Stomach (tissue), 9 donors: ENCODE results near the gene ZNF440. TPM values are rescaled to one million over a fixed set of nuclear protein-coding genes. Genes with fewer than 3 reads are reported as not detected.
"Not testable (repeated sequence)": the region's sequence is repeated elsewhere in the genome, so short reads cannot be mapped to it uniquely, and the experiment has no call there.

ENCODE experiments used
- DNase-seq, 2 donors: peaks; one replicate each; pipeline versions ENCODE4 v3.0.0 to v3.0.0-alpha.2; 2013 to 2019
- H3K27ac ChIP-seq, 5 donors: fragments of 200-600 bp in 4 of 5; sonication (generic) in 4 of 5; one replicate each; pipeline ENCODE4 v1.5.1; 2013 to 2019; ENCODE audit warnings: mild to moderate bottlenecking in 1 of 5, moderate library complexity in 1 of 5
- H3K27me3 ChIP-seq, 3 donors: fragments of 200-600 bp; sonication (generic); one replicate each; pipeline ENCODE4 v1.5.1; 2017 to 2019; ENCODE audit warnings: mixed run types in 1 of 3
- H3K36me3 ChIP-seq, 4 donors: fragments of 200-600 bp; sonication (generic); 1 replicate in 3 of 4; 2 replicates in 1 of 4; pipeline ENCODE4 v1.5.1; 2016 to 2019
- H3K4me1 ChIP-seq, 4 donors: fragments of 200-600 bp; sonication (generic); one replicate each; pipeline ENCODE4 v1.5.1; 2016 to 2019
- H3K4me3 ChIP-seq, 4 donors: fragments of 200-600 bp; sonication (generic) in 3 of 4; one replicate each; pipeline ENCODE4 v1.5.1; 2016 to 2019; ENCODE audit warnings: mild to moderate bottlenecking in 1 of 4
- H3K9me3 ChIP-seq, 4 donors: fragments of 200-600 bp; sonication (generic); one replicate each; pipeline ENCODE4 v1.5.1; 2016 to 2019
- EP300 ChIP-seq: sonication (generic); formaldehyde crosslinking; IDR thresholded peaks from one replicate; pipeline ENCODE4 v1.6.1; 2017; ENCODE audit warnings: antibody characterized with exemption
- POLR2A ChIP-seq, 4 donors: fragments of 450-650 bp; IDR thresholded peaks; one replicate each; pipeline ENCODE4 v1.6.1; 2016; ENCODE audit warnings: antibody characterized with exemption in 4 of 4, control low read depth in 2 of 4, mild to moderate bottlenecking in 1 of 4, moderate library complexity in 1 of 4
- POLR2AphosphoS5 ChIP-seq, 3 donors: sonication (generic); formaldehyde crosslinking; IDR thresholded peaks; one replicate each; pipeline ENCODE4 v1.6.1; 2016; ENCODE audit warnings: antibody characterized with exemption in 3 of 3
- WGBS, 5 donors: extraction: QIAGEN DNeasy Blood & Tissue Kit in 3 of 5; methylation state at CpG; one replicate each; pipeline versions ENCODE4 v1.1.5 to v1.1.7; 2013 to 2018; 5-methylcytosine and 5-hydroxymethylcytosine counted together
- intact Hi-C: fragments of 100-400 bp; cut with DNase I; formaldehyde crosslinking; loops from one replicate; pipeline ENCODE4 v1.15.1; 2023; ENCODE audit warnings: low total_unique reads
- polyA plus RNA-seq, 3 donors: library from polyadenylated mRNA; stranded (reverse); fragments of 200-250 nt; gene quantifications; one replicate each; pipeline ENCODE4 v1.2.3, GENCODE V29; 2013
- total RNA-seq, 5 donors: library from RNA; depleted of rRNA; stranded (reverse); fragments of >200 nt; gene quantifications; one replicate each; pipeline versions ENCODE4 v1.1.0 to v1.2.3, GENCODE V29; 2014 to 2016
- TF ChIP-seq, protein P1 (sequence below), 7 experiments: fragments of 450-650 bp in 4 of 7; fragments of 200-600 bp in 3 of 7; sonication (generic) in 3 of 7; IDR thresholded peaks; one replicate each; pipeline ENCODE4 v1.5.1; 2016 to 2019; ENCODE audit warnings: antibody characterized with exemption in 7 of 7, control low read depth in 2 of 7, mild to moderate bottlenecking in 1 of 7
- donor health status: healthy with polysubstance abuse.
- donor health status: Bipolar disorder and iron deficiency.
- donor health status: healthy.

Gene ZNF440
- total and polyA plus RNA-seq, 8 donors = 3.7 to 106 (median 13.8) TPM

DNA sequence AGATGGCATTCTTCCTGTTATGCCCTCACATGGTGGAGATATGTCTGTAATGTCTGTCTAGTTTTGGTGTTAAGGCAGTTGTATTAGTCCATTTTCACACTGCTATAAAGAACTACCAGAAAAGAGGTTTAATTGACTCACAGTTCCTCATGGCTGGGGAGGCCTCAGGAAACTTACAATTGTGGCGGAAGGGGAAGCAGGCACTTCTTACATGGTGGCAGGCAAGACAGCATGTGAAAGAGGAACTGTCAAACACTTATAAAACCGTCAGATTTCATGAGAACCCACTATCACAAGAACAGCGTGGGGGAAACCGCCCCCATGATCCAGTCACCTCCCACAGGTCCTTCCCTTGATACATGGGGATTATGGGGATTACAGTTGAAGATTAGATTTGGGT, 44.1 kb upstream of the ZNF440 start:
- Histone ChIP-seq H3K27ac (no peak overlapping the region), H3K4me1 (peaks cover 5 to 26% (median 18%) of the 10 kb centered on the region in 4 donors), H3K36me3 (peaks cover 0 to 9% (median 3%) of the 10 kb centered on the region in 4 donors), H3K27me3 (no peaks in the 10 kb centered on the region), H3K4me3 (no peak overlapping the region), H3K9me3 (peaks cover 0 to 38% (median 25%) of the 10 kb centered on the region in 4 donors)
- DNase-seq = no peak
- WGBS, 5 donors = 91 to 95% (median 93%) methylated on average over 4 of the region's 4 CpGs
- TF ChIP-seq POLR2AphosphoS5 (IDR thresholded peaks at IDR 0.05) (no peak), POLR2A (IDR thresholded peaks at IDR 0.05) (no peak), EP300 (no peak)
- TF ChIP-seq, protein P1, sequence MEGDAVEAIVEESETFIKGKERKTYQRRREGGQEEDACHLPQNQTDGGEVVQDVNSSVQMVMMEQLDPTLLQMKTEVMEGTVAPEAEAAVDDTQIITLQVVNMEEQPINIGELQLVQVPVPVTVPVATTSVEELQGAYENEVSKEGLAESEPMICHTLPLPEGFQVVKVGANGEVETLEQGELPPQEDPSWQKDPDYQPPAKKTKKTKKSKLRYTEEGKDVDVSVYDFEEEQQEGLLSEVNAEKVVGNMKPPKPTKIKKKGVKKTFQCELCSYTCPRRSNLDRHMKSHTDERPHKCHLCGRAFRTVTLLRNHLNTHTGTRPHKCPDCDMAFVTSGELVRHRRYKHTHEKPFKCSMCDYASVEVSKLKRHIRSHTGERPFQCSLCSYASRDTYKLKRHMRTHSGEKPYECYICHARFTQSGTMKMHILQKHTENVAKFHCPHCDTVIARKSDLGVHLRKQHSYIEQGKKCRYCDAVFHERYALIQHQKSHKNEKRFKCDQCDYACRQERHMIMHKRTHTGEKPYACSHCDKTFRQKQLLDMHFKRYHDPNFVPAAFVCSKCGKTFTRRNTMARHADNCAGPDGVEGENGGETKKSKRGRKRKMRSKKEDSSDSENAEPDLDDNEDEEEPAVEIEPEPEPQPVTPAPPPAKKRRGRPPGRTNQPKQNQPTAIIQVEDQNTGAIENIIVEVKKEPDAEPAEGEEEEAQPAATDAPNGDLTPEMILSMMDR (IDR thresholded peaks at IDR 0.05) = no peak
- intact Hi-C loops = no loop called here

DNA sequence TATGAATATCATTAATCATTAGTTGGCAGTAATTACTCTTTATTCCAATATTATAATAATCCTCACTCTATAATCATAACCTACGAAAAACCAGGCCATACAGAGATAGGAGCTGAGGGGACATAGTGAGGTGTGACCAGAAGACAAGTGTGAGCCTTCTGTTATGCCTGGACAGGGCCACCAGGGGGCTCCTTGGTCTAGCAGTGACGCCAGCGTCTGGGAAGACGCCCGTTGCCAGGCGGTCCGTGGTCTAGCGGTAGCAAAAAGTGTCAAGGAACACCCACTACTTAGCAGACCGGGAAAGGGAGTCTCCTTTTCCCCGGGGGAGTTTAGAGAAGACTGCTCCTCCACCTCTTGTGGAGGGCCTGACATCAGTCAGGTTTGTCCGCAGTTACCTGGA, 42.6 kb upstream of the ZNF440 start:
- H3K27ac ChIP-seq, H3K36me3 ChIP-seq, DNase-seq, H3K27me3 ChIP-seq, intact Hi-C loops, H3K4me3 ChIP-seq: not testable (repeated sequence)
- 57 to 80% (median 76%) methylated on average over 11 of the region's 11 CpGs for WGBS, 5 donors
- H3K4me1 ChIP-seq = peaks cover 5 to 24% (median 15%) of the 10 kb centered on the region in 4 donors
- peaks cover 0 to 53% (median 33%) of the 10 kb centered on the region in 4 donors for H3K9me3 ChIP-seq

DNA sequence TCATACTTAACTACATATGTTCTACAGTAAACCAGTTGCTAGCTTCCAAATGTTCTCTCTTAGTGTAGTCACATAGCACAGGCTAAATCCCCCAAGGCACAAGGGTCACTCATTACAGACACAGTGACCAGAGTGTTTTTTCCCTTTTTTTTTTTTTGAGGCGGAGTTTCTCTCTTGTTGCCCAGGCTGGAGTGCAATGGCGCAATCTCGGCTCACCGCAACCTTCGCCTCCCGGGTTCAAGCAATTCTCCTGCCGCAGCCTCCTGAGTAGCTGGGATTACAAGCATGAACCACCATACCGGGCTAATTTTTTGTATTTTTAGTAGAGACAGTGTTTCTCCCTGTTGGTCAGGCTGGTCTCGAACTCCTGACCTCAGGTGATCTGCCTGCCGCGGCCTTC, 37.4 kb upstream of the ZNF440 start:
- H3K27ac ChIP-seq, intact Hi-C loops, DNase-seq, H3K4me1 ChIP-seq, H3K4me3 ChIP-seq, H3K27me3 ChIP-seq: not testable (repeated sequence)
- H3K36me3 ChIP-seq = peaks cover 42 to 60% (median 54%) of the 10 kb centered on the region in 4 donors
- WGBS, 5 donors = 97 to 99% (median 98%) methylated on average over 11 of the region's 11 CpGs
- peaks cover 22 to 94% (median 74%) of the 10 kb centered on the region in 4 donors for H3K9me3 ChIP-seq

DNA sequence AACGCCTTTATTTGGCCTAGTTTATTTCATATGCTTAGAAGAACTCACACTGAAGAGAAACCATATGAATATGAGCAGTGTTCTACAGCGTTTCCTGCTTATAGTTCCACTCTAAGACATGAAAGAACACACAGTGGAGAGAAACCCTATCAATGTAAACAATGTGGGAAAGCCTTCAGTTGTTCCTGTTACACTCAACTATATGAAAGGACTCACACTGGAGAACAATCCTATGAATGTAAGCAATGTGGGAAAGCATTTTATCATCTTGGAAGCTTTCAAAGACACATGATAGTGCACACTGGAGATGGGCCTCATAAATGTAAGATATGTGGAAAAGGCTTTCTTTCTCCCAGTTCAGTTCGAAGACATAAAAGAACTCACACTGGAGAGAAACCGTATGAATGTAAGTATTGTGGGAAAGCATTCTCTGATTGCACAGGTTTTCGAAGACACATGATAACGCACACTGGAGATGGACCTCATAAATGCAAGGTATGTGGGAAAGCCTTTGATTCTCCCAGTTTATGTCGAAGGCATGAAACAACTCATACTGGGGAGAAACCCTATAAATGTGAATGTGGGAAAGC, 33.5 kb upstream of the ZNF440 start:
- 96 to 99% (median 98%) methylated on average over 7 of the region's 7 CpGs for WGBS, 5 donors
- no peak for DNase-seq
- peaks cover 48 to 100% (median 90%) of the 10 kb centered on the region in 4 donors for H3K9me3 ChIP-seq
- no peak for TF ChIP-seq POLR2A (IDR thresholded peaks at IDR 0.05)
- TF ChIP-seq POLR2AphosphoS5 (IDR thresholded peaks at IDR 0.05) = no peak
- TF ChIP-seq EP300 = no peak
- TF ChIP-seq, protein P1 (IDR thresholded peaks at IDR 0.05) = no peak
- no peak overlapping the region for H3K27ac ChIP-seq
- no peaks in the 10 kb centered on the region for H3K4me1 ChIP-seq
- H3K4me3 ChIP-seq = peak overlapping the region in 1 of 4 donors; percentile 1
- H3K36me3 ChIP-seq = peaks cover 43 to 80% (median 58%) of the 10 kb centered on the region in 4 donors
- intact Hi-C loops = no loop called here
- no peaks in the 10 kb centered on the region for H3K27me3 ChIP-seq

DNA sequence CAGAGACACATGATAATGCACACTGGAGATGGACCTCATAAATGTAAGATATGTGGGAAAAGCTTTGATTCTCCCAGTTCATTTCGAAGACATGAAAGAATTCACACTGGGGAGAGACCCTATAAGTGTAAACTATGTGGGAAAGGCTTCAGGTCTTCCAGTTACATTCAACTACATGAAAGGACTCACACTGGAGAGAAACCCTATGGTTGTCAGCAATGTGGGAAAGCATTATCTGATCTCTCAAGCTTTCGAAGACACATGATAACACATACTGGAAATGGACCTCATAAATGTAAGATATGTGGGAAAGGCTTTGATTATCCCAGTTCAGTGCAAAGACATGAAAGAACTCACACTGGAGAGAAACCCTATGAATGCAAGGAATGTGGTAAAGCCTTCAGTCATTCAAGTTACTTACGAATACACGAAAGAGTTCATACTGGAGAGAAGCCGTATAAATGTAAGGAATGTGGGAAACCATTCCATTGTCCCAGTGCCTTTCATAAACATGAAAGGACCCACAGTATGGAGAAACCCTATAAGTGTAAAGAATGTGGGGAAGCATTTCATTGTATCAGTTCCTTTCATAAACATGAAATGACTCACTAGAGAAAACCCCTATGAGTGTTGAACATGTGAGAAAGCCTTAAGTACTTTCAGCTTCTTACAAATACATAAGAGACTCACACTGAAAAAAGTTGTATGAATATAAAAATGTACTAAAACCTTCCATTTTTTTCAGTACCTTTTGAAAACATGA, 32.6 kb upstream of the ZNF440 start:
- peaks cover 43 to 80% (median 58%) of the 10 kb centered on the region in 4 donors for H3K36me3 ChIP-seq
- no peak for TF ChIP-seq POLR2A (IDR thresholded peaks at IDR 0.05)
- TF ChIP-seq POLR2AphosphoS5 (IDR thresholded peaks at IDR 0.05) = no peak
- no peak for TF ChIP-seq EP300
- TF ChIP-seq, protein P1 (IDR thresholded peaks at IDR 0.05) = no peak
- peaks cover 48 to 100% (median 95%) of the 10 kb centered on the region in 4 donors for H3K9me3 ChIP-seq
- no peak for DNase-seq
- 96 to 97% (median 96%) methylated on average over 5 of the region's 5 CpGs for WGBS, 5 donors
- H3K27me3 ChIP-seq = no peaks in the 10 kb centered on the region
- H3K4me1 ChIP-seq = no peaks in the 10 kb centered on the region
- intact Hi-C loops = no loop called here
- no peak overlapping the region for H3K27ac ChIP-seq
- no peak overlapping the region for H3K4me3 ChIP-seq
